ENCODE measurements around the gene EYS. TPM values are rescaled to one million over a fixed set of nuclear protein-coding genes. Genes with fewer than 3 reads are reported as not detected.

EYS gene
- total RNA-seq, 1 experiment from 2014 or later: not detected

- no peaks in the 10 kb centered on the region for H3K4me1 ChIP-seq
- no peaks in the 10 kb centered on the region for H3K27me3 Mint-ChIP-seq (ENCODE audit: insufficient read depth, unreplicated experiment)
- H3K4me1 Mint-ChIP-seq (ENCODE audit: low read depth, unreplicated experiment): no peaks in the 10 kb centered on the region
- BruUV-seq (replicated peaks): no TSS peak
- no peaks in the 10 kb centered on the region for H3K36me3 Mint-ChIP-seq (ENCODE audit: insufficient read depth, unreplicated experiment)
- no peaks in the 10 kb centered on the region for H3K27me3 ChIP-seq (replicated peaks; ENCODE audit: control insufficient read depth, insufficient read depth, low read length)
- CTCF ChIA-PET: no interaction called here
- DNase-seq: no peak
- H3K27ac Mint-ChIP-seq (ENCODE audit: unreplicated experiment): no peak overlapping the region
- POLR2A ChIA-PET: no interaction called here
- TF ChIP-seq CTCF (IDR thresholded peaks at IDR 0.05; ENCODE audit: insufficient read depth in 1 of 2, low read depth in 1 of 2, low read length in 1 of 2, severe bottlenecking in 1 of 2, unreplicated experiment in 1 of 2): no peak
- H3K4me3 Mint-ChIP-seq (ENCODE audit: unreplicated experiment): no peak overlapping the region
- no peak overlapping the region for H3K4me3 ChIP-seq (ENCODE audit: low read depth, low read length)
- no peaks in the 10 kb centered on the region for H3K9me3 ChIP-seq
- H3K36me3 ChIP-seq (ENCODE audit: control insufficient read depth, insufficient read depth, low read length): no peaks in the 10 kb centered on the region
- H3K9me3 Mint-ChIP-seq (ENCODE audit: unreplicated experiment): peaks cover 9% of the 10 kb centered on the region
- intact Hi-C loops (cut with micrococcal nuclease; ENCODE audit: unreplicated experiment): no loop called here
These were observed 1330.6 kb downstream of the EYS start for GRCh38 chr6:64376394-64376793.

- Mint-ChIP-seq H3K27me3 (ENCODE audit: insufficient read depth, unreplicated experiment) (no peaks in the 10 kb centered on the region), H3K4me3 (ENCODE audit: unreplicated experiment) (no peak overlapping the region), H3K36me3 (ENCODE audit: insufficient read depth, unreplicated experiment) (no peaks in the 10 kb centered on the region), H3K27ac (ENCODE audit: unreplicated experiment) (no peak overlapping the region), H3K4me1 (ENCODE audit: low read depth, unreplicated experiment) (no peaks in the 10 kb centered on the region), H3K9me3 (ENCODE audit: unreplicated experiment) (no peaks in the 10 kb centered on the region)
- no peaks in the 10 kb centered on the region for H3K36me3 ChIP-seq (ENCODE audit: control insufficient read depth, insufficient read depth, low read length)
- H3K27me3 ChIP-seq (replicated peaks; ENCODE audit: control insufficient read depth, insufficient read depth, low read length): no peaks in the 10 kb centered on the region
- no peaks in the 10 kb centered on the region for H3K9me3 ChIP-seq
- intact Hi-C loops (cut with micrococcal nuclease; ENCODE audit: unreplicated experiment): no loop called here
- DNase-seq: no peak
- ChIA-PET POLR2A (no interaction called here), CTCF (no interaction called here)
- H3K4me3 ChIP-seq (ENCODE audit: low read depth, low read length): no peak overlapping the region
- no peaks in the 10 kb centered on the region for H3K4me1 ChIP-seq
- no TSS peak for BruUV-seq (replicated peaks)
- TF ChIP-seq CTCF (IDR thresholded peaks at IDR 0.05; ENCODE audit: insufficient read depth in 1 of 2, low read depth in 1 of 2, low read length in 1 of 2, severe bottlenecking in 1 of 2, unreplicated experiment in 1 of 2): no peak
These were observed 1349.6 kb downstream of the EYS start for GRCh38 chr6:64357430-64357829.

- H3K4me3 Mint-ChIP-seq (ENCODE audit: unreplicated experiment): no peak overlapping the region
- no peak for TF ChIP-seq CTCF (IDR thresholded peaks at IDR 0.05; ENCODE audit: insufficient read depth in 1 of 2, low read depth in 1 of 2, low read length in 1 of 2, severe bottlenecking in 1 of 2, unreplicated experiment in 1 of 2)
- no peaks in the 10 kb centered on the region for H3K4me1 Mint-ChIP-seq (ENCODE audit: low read depth, unreplicated experiment)
- intact Hi-C loops (cut with micrococcal nuclease; ENCODE audit: unreplicated experiment): no loop called here
- H3K4me3 ChIP-seq (ENCODE audit: low read depth, low read length): no peak overlapping the region
- BruUV-seq (replicated peaks): no TSS peak
- H3K27me3 ChIP-seq (replicated peaks; ENCODE audit: control insufficient read depth, insufficient read depth, low read length): no peaks in the 10 kb centered on the region
- ChIA-PET CTCF (no interaction called here), POLR2A (interaction anchor here (0.5 kb wide), 1 partner anchor 179 kb away, joined by 3 read pairs; no protein-coding TSS in a partner anchor)
- H3K9me3 ChIP-seq: no peaks in the 10 kb centered on the region
- no peak overlapping the region for H3K27ac Mint-ChIP-seq (ENCODE audit: unreplicated experiment)
- H3K9me3 Mint-ChIP-seq (ENCODE audit: unreplicated experiment): no peaks in the 10 kb centered on the region
- no peaks in the 10 kb centered on the region for H3K4me1 ChIP-seq
- DNase-seq: no peak
- H3K36me3 Mint-ChIP-seq (ENCODE audit: insufficient read depth, unreplicated experiment): no peaks in the 10 kb centered on the region
- no peaks in the 10 kb centered on the region for H3K36me3 ChIP-seq (ENCODE audit: control insufficient read depth, insufficient read depth, low read length)
- peaks cover 3% of the 10 kb centered on the region for H3K27me3 Mint-ChIP-seq (ENCODE audit: insufficient read depth, unreplicated experiment)
These were observed 1359.6 kb downstream of the EYS start for GRCh38 chr6:64347411-64347810.

Measured in Caco-2 (cell line).